GM23338 (cell line): ENCODE results near the gene ZCCHC14.

Experiments used
- CREB1 ChIP-seq: fragments of 250-450 bp; sonication (Bioruptor Pico); IDR thresholded peaks from 2 replicates; pipeline ENCODE4 v1.5.0; 2020; ENCODE audit warnings: low read depth, mild to moderate bottlenecking, moderate library complexity
- EZH2 ChIP-seq: fragments of 200-600 bp; sonication (generic); IDR thresholded peaks from one replicate; pipeline ENCODE4 v1.8.0; 2017; ENCODE audit warnings: antibody characterized with exemption, mild to moderate bottlenecking, low read depth; ENCODE audit not compliant: unreplicated experiment
- EZH2phosphoT487 ChIP-seq: fragments of 200-600 bp; sonication (generic); IDR thresholded peaks from one replicate; pipeline ENCODE4 v1.8.1; 2018; ENCODE audit warnings: antibody characterized with exemption; ENCODE audit not compliant: unreplicated experiment
- JUNB ChIP-seq: IDR thresholded peaks from one replicate; pipeline ENCODE4 v1.6.1; 2016; ENCODE audit warnings: antibody characterized with exemption; ENCODE audit not compliant: unreplicated experiment
- NANOG ChIP-seq: IDR thresholded peaks from 2 replicates; pipeline ENCODE4 v1.6.1; 2016; ENCODE audit warnings: antibody characterized with exemption, borderline replicate concordance
- POLR2AphosphoS5 ChIP-seq: IDR thresholded peaks from 2 replicates; pipeline ENCODE4 v1.6.1; 2016; ENCODE audit warnings: antibody characterized with exemption, low read depth
- REST ChIP-seq: IDR thresholded peaks from one replicate; pipeline ENCODE4 v1.6.1; 2018; ENCODE audit warnings: antibody characterized with exemption; ENCODE audit not compliant: unreplicated experiment
- ZNF331 ChIP-seq: fragments of 250-450 bp; sonication (Bioruptor Pico); IDR thresholded peaks from 2 replicates; pipeline ENCODE4 v1.5.0; 2020; ENCODE audit warnings: low read depth, mild to moderate bottlenecking, moderate library complexity
- TF ChIP-seq, protein P1 (sequence below), 2 experiments: fragments of 200-600 bp in 1 of 2; sonication (generic) in 1 of 2; conservative IDR thresholded peaks; 2 replicates each; pipeline versions ENCODE4 v1.5.1 to v1.6.1; 2016 to 2017; ENCODE audit warnings: antibody characterized with exemption in 2 of 2, low read depth in 2 of 2, mild to moderate bottlenecking in 2 of 2, moderate library complexity in 1 of 2

DNA sequence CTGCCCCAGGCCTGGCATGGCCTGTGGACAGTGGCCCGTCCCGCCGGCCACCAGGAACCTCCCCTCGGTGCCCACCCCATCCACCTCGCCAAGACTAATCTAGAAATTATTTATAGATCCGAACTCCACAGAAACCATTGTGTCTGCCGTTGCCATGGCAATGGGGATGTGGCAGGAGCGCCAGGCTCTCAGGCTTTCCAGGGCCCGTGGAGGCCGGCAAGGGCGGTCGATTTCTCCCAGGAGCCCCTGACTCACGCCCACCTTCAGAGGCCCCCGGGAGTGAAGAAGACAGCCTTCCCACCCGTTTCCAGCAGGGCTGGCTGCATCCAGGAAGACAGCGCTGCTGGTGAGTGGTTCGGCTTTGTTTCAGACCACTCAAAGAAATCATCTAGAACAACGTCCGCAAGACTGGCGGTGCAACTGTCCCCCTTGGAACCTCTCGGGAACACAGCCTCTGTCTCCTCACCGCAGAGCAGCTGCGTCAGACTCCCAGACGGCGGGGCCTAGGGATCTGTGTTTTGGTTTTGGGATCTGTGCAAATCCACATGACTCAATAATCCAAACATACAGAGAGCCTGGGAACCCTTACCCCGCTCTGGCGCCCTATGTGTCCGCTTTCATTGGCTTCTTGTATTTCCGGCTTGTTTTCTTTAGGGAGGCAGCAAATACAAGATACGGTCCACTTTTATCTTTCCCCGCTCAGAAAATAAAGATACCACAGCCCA lies 48.5 kb upstream of the ZCCHC14 start:
- TF ChIP-seq POLR2AphosphoS5 (no peak), ZNF331 (CRISPR knock-in tag) (no peak), CREB1 (CRISPR knock-in tag) (no peak), REST (no peak), EZH2 (no peak), EZH2phosphoT487 (no peak), JUNB (no peak), NANOG (no peak)
- TF ChIP-seq, protein P1, sequence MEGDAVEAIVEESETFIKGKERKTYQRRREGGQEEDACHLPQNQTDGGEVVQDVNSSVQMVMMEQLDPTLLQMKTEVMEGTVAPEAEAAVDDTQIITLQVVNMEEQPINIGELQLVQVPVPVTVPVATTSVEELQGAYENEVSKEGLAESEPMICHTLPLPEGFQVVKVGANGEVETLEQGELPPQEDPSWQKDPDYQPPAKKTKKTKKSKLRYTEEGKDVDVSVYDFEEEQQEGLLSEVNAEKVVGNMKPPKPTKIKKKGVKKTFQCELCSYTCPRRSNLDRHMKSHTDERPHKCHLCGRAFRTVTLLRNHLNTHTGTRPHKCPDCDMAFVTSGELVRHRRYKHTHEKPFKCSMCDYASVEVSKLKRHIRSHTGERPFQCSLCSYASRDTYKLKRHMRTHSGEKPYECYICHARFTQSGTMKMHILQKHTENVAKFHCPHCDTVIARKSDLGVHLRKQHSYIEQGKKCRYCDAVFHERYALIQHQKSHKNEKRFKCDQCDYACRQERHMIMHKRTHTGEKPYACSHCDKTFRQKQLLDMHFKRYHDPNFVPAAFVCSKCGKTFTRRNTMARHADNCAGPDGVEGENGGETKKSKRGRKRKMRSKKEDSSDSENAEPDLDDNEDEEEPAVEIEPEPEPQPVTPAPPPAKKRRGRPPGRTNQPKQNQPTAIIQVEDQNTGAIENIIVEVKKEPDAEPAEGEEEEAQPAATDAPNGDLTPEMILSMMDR (conservative IDR thresholded peaks at IDR 0.05; ENCODE audit: low read depth in 2 of 2): no peak
